Dermis microvascular lymphatic vessel endothelial cell (primary cell): ENCODE data around the gene HSP90AA1. TPM values are rescaled to one million over a fixed set of nuclear protein-coding genes. Genes with fewer than 3 reads are reported as not detected.

Experiments
- DNase-seq, 2 donors: peaks; one replicate each; pipeline versions ENCODE4 v3.0.0 to v3.0.0-alpha.2; 2010; ENCODE audit warnings: low read depth in 2 of 2
- total RNA-seq: library from RNA; depleted of rRNA; stranded (reverse); fragments of >200 nt; gene quantifications from 2 replicates; pipeline ENCODE4 v1.2.1, GENCODE V29; 2014

The HSP90AA1 gene
- total RNA-seq, 1 donor from 2014 or later: 261 TPM

DNA sequence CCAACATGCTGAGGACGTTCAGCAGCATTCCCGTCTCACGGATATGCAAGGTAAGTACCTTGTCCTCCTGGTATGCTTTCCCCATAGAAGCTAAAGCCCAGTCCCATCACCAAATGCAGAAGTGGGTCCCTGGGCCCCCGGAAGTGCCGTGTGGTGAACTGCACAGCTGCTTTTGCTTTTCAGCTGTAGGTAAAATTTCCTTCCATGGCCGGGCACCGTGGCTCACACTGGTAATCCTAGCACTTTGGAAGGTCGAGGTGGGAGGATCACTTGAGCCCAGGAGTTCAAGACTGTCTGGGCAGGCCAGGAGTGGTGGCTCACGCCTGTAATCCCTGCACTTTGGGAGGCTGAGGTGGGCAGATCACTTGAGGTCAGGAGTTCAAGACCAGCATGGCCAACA is 44.1 kb downstream of the HSP90AA1 start:
- no peak for DNase-seq

DNA sequence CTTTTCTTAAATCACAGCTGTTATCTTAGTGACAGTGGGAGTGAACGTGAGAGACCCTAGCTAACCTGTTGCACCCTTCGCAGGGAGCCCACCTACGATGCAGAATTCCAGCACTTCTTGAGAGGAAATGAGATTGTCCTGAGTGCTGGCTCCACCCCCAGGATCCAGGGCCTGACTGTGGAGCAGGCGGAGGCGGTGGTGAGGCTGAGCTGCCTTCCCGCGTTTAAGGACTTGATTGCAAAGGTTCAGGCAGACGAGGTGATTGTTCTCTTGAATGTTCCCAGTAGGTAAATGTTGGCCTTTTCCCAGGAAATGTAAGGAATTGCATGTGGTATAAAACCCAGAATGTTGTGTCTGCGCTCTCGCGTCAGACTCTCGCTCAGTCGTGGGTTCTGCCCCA is 46.7 kb downstream of the HSP90AA1 start:
- no peak for DNase-seq

DNA sequence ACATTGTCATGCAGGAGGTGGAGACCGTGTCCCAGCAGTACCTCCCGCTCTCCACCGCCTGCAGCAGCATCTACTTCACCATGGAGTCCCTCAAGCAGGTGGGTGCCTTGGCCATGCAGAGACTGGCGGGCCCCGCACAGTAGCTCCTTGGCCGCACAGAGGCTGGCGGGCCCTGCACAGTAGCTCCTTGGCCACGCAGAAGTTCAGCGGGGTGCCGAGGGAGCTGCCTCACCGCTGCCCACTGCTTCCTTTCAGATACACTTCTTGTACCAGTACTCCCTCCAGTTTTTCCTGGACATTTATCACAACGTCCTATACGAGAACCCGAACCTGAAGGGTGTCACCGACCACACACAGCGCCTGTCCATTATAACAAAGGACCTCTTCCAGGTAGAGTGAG is 47.7 kb downstream of the HSP90AA1 start:
- DNase-seq: no peak

DNA sequence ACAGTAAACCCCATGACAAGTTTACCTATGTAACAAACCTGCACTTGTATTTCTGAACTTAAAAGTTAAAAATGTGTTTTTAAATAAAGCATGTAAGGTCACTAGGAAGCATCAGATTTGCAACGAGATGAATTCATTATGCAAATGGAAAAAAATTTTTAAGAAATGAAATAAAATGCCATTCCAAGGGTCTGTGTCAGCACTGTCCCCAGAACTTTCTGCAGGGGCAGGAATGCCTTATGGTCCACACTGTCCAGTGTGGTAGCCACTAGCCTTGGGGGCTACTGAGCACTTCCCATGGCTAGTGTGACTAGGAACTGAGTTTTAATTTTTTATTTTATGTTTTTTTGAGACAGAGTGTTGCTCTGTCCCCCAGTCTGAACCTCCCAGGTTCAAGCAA is 49.2 kb downstream of the HSP90AA1 start:
- no peak for DNase-seq

DNA sequence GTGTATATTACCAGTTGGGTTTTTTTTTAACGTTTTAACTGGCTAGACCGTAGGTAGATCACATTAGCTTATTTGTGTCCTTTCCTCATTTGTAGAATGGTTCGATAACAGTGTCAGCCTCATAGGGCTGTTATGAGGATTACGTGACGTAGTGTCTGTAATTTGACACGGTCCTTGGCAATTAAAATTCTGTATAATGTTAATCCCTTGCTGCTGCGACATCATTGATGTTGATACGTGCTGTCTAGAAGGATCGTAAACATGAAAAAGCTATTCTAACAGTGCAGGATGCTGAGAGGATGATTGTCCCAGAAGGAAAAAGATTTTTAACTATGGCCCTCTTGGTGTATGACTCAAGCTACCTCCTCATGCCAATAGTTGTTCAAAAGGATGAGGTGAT is 50.9 kb downstream of the HSP90AA1 start:
- no peak for DNase-seq

DNA sequence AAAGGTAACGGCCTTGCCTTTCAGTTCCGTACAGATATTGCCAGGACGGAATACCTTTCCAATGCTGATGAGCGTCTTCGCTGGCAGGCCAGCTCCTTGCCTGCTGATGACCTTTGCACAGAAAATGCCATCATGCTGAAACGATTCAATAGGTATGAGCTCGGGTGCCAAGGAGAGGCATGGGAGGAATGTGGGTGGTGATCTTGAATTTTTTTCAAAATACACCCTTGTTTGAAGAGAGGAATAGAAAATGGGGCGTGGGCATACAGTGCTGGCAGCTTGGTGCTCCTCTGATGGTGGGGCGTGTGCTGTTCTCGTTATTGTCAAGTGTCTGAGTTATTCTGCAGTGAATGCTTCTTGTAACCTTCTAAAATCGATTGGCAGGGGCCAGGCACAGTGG is 52.5 kb downstream of the HSP90AA1 start:
- DNase-seq: no peak

DNA sequence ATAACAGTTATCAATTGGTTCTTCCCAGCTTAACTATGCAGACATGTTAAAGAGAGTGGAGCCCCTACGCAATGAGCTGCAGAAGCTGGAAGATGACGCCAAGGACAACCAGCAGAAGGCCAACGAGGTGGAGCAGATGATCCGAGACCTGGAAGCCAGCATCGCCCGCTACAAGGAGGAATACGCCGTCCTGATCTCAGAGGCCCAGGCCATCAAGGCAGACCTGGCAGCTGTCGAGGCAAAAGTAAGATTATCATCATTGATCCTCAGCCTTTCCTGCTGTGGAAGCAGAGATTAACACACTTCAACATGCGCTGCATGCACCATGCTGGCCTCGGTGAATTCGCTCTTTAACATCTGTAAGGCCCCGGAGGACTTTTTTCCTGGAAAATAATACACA is 53.6 kb downstream of the HSP90AA1 start:
- no peak for DNase-seq

Other genes with a start within 250 kb of the HSP90AA1 start
- 338 and 444 TPM in 2 replicates for gene DYNC1H1, start 122.5 kb downstream of the HSP90AA1 start, total RNA-seq
- gene WDR20, start 52.9 kb upstream of the HSP90AA1 start, total RNA-seq: 13.7 and 14.3 TPM in 2 replicates
- 1.2 and 1.3 TPM in 2 replicates for gene MOK, start 218.1 kb upstream of the HSP90AA1 start, total RNA-seq
- 4.5 and 7.7 TPM in 2 replicates for gene ZNF839, start 232.7 kb upstream of the HSP90AA1 start, total RNA-seq